GM12878 (cell line): ENCODE data around the gene DLX5. TPM values are rescaled to one million over a fixed set of nuclear protein-coding genes. Genes with fewer than 3 reads are reported as not detected.
A peak's percentile ranks its signal among the peaks of the same experiment; 100 is the strongest.
"Not testable (repeated sequence)": the region's sequence is repeated elsewhere in the genome, so short reads cannot be mapped to it uniquely, and the experiment has no call there.

ENCODE experiments used
- ATAC-seq: fragments of 200-7000 bp; cut with Tn5 transposase; 3 replicates; pipeline ENCODE4 v1.9.1; 2020; ENCODE audit warnings: mild to moderate bottlenecking, moderate library complexity
- BruUV-seq: library from RNA; stranded (reverse); fragments of 400-500 nt; replicated peaks from 2 replicates; lab custom pipeline; 2021; lab: Mats Ljungman, UMichigan
- CTCF ChIA-PET: fragments of 300-600 bp; sonication (Branson Sonifier 250); formaldehyde crosslinking; extraction: SDS; loops from one replicate; lab custom pipeline; 2021; ENCODE audit warnings: inconsistent platforms; lab: Yijun Ruan, JAX
- POLR2A ChIA-PET: fragments of 350-600 bp; formaldehyde crosslinking; extraction: SDS; loops from one replicate; lab custom pipeline; 2021; ENCODE audit warnings: inconsistent platforms; lab: Charles Lee
- RAD21 ChIA-PET: fragments of 300-600 bp; sonication (Branson Sonifier 250); formaldehyde crosslinking; loops from one replicate; lab custom pipeline; 2023; ENCODE audit warnings: antibody characterized with exemption; ENCODE audit not compliant: unreplicated experiment; lab: Charles Lee
- SMC1A ChIA-PET: fragments of 300-600 bp; sonication (Branson Sonifier 250); formaldehyde crosslinking; loops from one replicate; lab custom pipeline; 2023; ENCODE audit not compliant: unreplicated experiment, uncharacterized antibody; lab: Charles Lee
- DNase-seq: peaks from one replicate; pipeline ENCODE4 v3.0.0-alpha.2; 2011; ENCODE audit warnings: low read depth, low spot score
- FAIRE-seq: peaks from 3 replicates; lab custom pipeline; 2011; peaks lifted over from hg19 to GRCh38; lab: Jason Lieb, UNC
- H2AFZ ChIP-seq: 2 replicates; pipeline ENCODE4 v1.6.0; 2011; ENCODE audit warnings: low read depth, low read length, control low read depth; ENCODE audit not compliant: control insufficient read depth
- H3K27ac ChIP-seq: 2 replicates; pipeline ENCODE4 v1.5.1; 2011; ENCODE audit warnings: control low read depth; ENCODE audit not compliant: control insufficient read depth, insufficient read depth
- H3K27me3 ChIP-seq, 2 experiments: replicated peaks in 1 of 2; 2 replicates each; pipeline versions ENCODE4 v1.6.0 to v1.6.1; 2011; ENCODE audit warnings: low read length in 1 of 2; ENCODE audit not compliant: control insufficient read depth in 2 of 2, insufficient read depth in 2 of 2
- H3K36me3 ChIP-seq, 2 experiments: 2 replicates each; pipeline ENCODE4 v1.5.1; 2011; ENCODE audit warnings: low read length in 1 of 2; ENCODE audit not compliant: control insufficient read depth in 2 of 2, insufficient read depth in 2 of 2
- H3K4me1 ChIP-seq: 2 replicates; pipeline ENCODE4 v1.6.1; 2011; ENCODE audit warnings: mild to moderate bottlenecking, low read length, moderate library complexity, mixed read lengths; ENCODE audit not compliant: control insufficient read depth, insufficient read depth
- H3K4me2 ChIP-seq: 2 replicates; pipeline ENCODE4 v1.6.0; 2011; ENCODE audit warnings: control low read depth; ENCODE audit not compliant: control insufficient read depth, insufficient read depth
- H3K4me3 ChIP-seq: fragments of 200-600 bp; sonication (generic); 2 replicates; pipeline ENCODE4 v1.5.1; 2016
- H3K79me2 ChIP-seq: 2 replicates; pipeline ENCODE4 v1.6.0; 2011; ENCODE audit warnings: low read length; ENCODE audit not compliant: control insufficient read depth, insufficient read depth
- H3K9ac ChIP-seq: 2 replicates; pipeline ENCODE4 v1.8.0; 2011; ENCODE audit warnings: low read length, control low read depth, mixed read lengths; ENCODE audit not compliant: control insufficient read depth, insufficient read depth
- H3K9me3 ChIP-seq: replicated peaks from 3 replicates; pipeline ENCODE4 v1.5.1; 2011; ENCODE audit warnings: mild to moderate bottlenecking, low read length; ENCODE audit not compliant: control insufficient read depth, insufficient read depth
- H4K20me1 ChIP-seq: 2 replicates; pipeline ENCODE4 v1.6.0; 2011; ENCODE audit not compliant: control insufficient read depth, insufficient read depth
- CEBPB ChIP-seq, 2 experiments: fragments of 150-350 bp in 1 of 2; IDR thresholded peaks; 2 replicates each; pipeline ENCODE4 v1.6.1; 2012 to 2014; ENCODE audit warnings: low read depth in 2 of 2, low read length in 2 of 2, borderline replicate concordance in 1 of 2, inconsistent platforms in 1 of 2
- E4F1 ChIP-seq: fragments of 450-650 bp; IDR thresholded peaks from 2 replicates; pipeline ENCODE4 v1.6.1; 2018; ENCODE audit warnings: borderline replicate concordance, mild to moderate bottlenecking; ENCODE audit not compliant: partially characterized antibody
- HSF1 ChIP-seq: fragments of 150-350 bp; IDR thresholded peaks from 2 replicates; pipeline ENCODE4 v1.6.1; 2014; ENCODE audit warnings: mild to moderate bottlenecking, low read depth, low read length
- POLR2AphosphoS5 ChIP-seq: IDR thresholded peaks from 2 replicates; pipeline ENCODE4 v1.6.1; 2011; ENCODE audit warnings: mild to moderate bottlenecking, low read length, inconsistent platforms
- RB1 ChIP-seq: fragments of 450-650 bp; formaldehyde crosslinking; IDR thresholded peaks from 2 replicates; pipeline ENCODE4 v1.6.1; 2017; ENCODE audit warnings: mild to moderate bottlenecking, borderline replicate concordance
- RELA ChIP-seq: fragments of 450-650 bp; IDR thresholded peaks from 2 replicates; pipeline ENCODE4 v1.8.0; 2014; ENCODE audit warnings: borderline replicate concordance; ENCODE audit not compliant: partially characterized antibody
- SP1 ChIP-seq: IDR thresholded peaks from one replicate; pipeline ENCODE4 v1.6.1; 2011; ENCODE audit warnings: low read depth, low read length
- SREBF1 ChIP-seq: IDR thresholded peaks from 2 replicates; pipeline ENCODE4 v1.6.1; 2012; ENCODE audit warnings: mild to moderate bottlenecking, low read length
- WRNIP1 ChIP-seq: IDR thresholded peaks from 2 replicates; pipeline ENCODE4 v1.6.1; 2011; ENCODE audit warnings: low read depth, low read length, improper control_type of control experiment, borderline replicate concordance
- WGBS: methylation state at CpG from one replicate; pipeline ENCODE4 v1.1.6; 2016; ENCODE audit warnings: low lambda C conversion rate; ENCODE audit not compliant: insufficient replicate concordance, insufficient coverage; ENCODE audit errors: missing lambda C conversion rate; 5-methylcytosine and 5-hydroxymethylcytosine counted together
- in situ Hi-C: fragments of 300-500 bp; cut with MboI; formaldehyde crosslinking; loops from 9 replicates; pipeline ENCODE4 v1.14.3; 2018; ENCODE audit warnings: mixed read lengths
- intact Hi-C: fragments of 100-400 bp; cut with micrococcal nuclease; formaldehyde crosslinking; loops from one replicate; pipeline ENCODE4 v1.14.2; 2022; ENCODE audit not compliant: unreplicated experiment
- polyA plus RNA-seq, 11 experiments: library from polyadenylated mRNA; depleted of rRNA in 4 of 11; unstranded in 6 of 11; stranded (reverse) in 5 of 11; fragments of >200 nt; fragmentation: Nextera tagmentation in 4 of 11; fragmentation: Illumina TruSeq in 1 of 11; extraction: Ambion mirVana in 4 of 11; extraction: Trizol in 1 of 11; gene quantifications; 1 replicate in 1 of 11; 2 replicates in 10 of 11; pipeline versions ENCODE4 v1.2.1 to v1.2.3, GENCODE V29; 2011 to 2016; ENCODE audit warnings: inconsistent platforms in 2 of 11, missing spikeins in 2 of 11, low read depth in 1 of 11
- total RNA-seq, 4 experiments: library from RNA; depleted of rRNA in 3 of 4; stranded (reverse); fragments of >200 nt in 3 of 4; fragmentation: Illumina TruSeq in 1 of 4; extraction: Trizol in 1 of 4; gene quantifications; 2 replicates each; pipeline versions ENCODE4 v1.2.1 to v1.2.3, GENCODE V29; 2013 to 2021

DLX5 gene
- total and polyA plus RNA-seq, 10 of the 15 experiments (the other 5 are each of a cell fraction or from before 2014, with no cell fraction given), result not detected

- CTCF ChIA-PET, ATAC-seq, H3K4me1 ChIP-seq, H3K4me2 ChIP-seq, H3K79me2 ChIP-seq, H2AFZ ChIP-seq, DNase-seq, FAIRE-seq, H3K27me3 ChIP-seq, POLR2A ChIA-PET, H3K4me3 ChIP-seq, H4K20me1 ChIP-seq, RAD21 ChIA-PET, H3K9ac ChIP-seq, intact Hi-C loops, BruUV-seq, H3K27ac ChIP-seq, H3K36me3 ChIP-seq, H3K9me3 ChIP-seq, SMC1A ChIA-PET, in situ Hi-C loops: not testable (repeated sequence)
- 63% methylated on average over 29 of the region's 30 CpGs for WGBS
Measured at GRCh38 chr7:97034213-97034852, 9.7 kb upstream of the DLX5 start.

- Histone ChIP-seq H3K36me3 (no peaks in the 10 kb centered on the region), H3K9ac (no peak overlapping the region), H3K4me3 (no peak overlapping the region), H3K27me3 (peaks cover 15 to 25% of the 10 kb centered on the region in 2 experiments), H3K4me2 (peak overlapping the region; percentile 75), H2AFZ (peak overlapping the region; percentile 28), H3K27ac (no peak overlapping the region), H3K4me1 (no peaks in the 10 kb centered on the region), H4K20me1 (no peaks in the 10 kb centered on the region), H3K9me3 (no peaks in the 10 kb centered on the region), H3K79me2 (no peaks in the 10 kb centered on the region)
- DNase-seq (peak; percentile 13), ATAC-seq (peak; percentile 99), FAIRE-seq (peak; percentile 93)
- no TSS peak for BruUV-seq
- SMC1A ChIA-PET, result interaction anchor here (0.7 to 1.7 kb wide), 18 partner anchors 11 to 1310 kb away, joined by 3 to 22 read pairs (median 4); no protein-coding TSS in a partner anchor
- CTCF ChIA-PET, result interaction anchor here (0.5 to 5.7 kb wide), 31 partner anchors 12 to 1309 kb away, joined by 3 to 91 read pairs (median 4); no protein-coding TSS in a partner anchor
- WGBS, result 10% methylated on average over 22 of the region's 23 CpGs
- RAD21 ChIA-PET, result interaction anchor here (0.6 to 2.8 kb wide), 20 partner anchors 8 to 1304 kb away, joined by 3 to 28 read pairs (median 3); no protein-coding TSS in a partner anchor
- POLR2A ChIA-PET, result no interaction called here
- intact Hi-C loops, result loop anchor here (1.0 kb wide), 3 partner anchors 612 to 1111 kb away; no protein-coding TSS in a partner anchor
- in situ Hi-C loops, result loop anchor here (5.0 to 10.0 kb wide), 3 partner anchors 613 to 1115 kb away; no protein-coding TSS in a partner anchor
- TF ChIP-seq SREBF1, result no peak
- TF ChIP-seq RB1, result no peak
- 0 out of 2 replicates have a peak, but pooled peaks have one; percentile 68 for TF ChIP-seq WRNIP1
- no peak for TF ChIP-seq SP1
- no peak for TF ChIP-seq E4F1
- no peak for TF ChIP-seq HSF1
- no peak for TF ChIP-seq RELA
- TF ChIP-seq POLR2AphosphoS5, result no peak
- TF ChIP-seq CEBPB (IDR thresholded peaks at IDR 0.05; ENCODE audit: borderline replicate concordance in 1 of 2, low read depth in 2 of 2, low read length in 2 of 2), result peak in 1 of 2 experiments; percentile 8; a peak in 1 of 4 replicates
Measured at GRCh38 chr7:97027427-97028234, 3.0 kb upstream of the DLX5 start.
